Measurements from ENCODE around the gene MICAL3. TPM values are rescaled to one million over a fixed set of nuclear protein-coding genes. Genes with fewer than 3 reads are reported as not detected.

Gene MICAL3
- total RNA-seq, 4 donors from 2014 or later, result 6.0 to 9.8 (median 8.1) TPM

DNA sequence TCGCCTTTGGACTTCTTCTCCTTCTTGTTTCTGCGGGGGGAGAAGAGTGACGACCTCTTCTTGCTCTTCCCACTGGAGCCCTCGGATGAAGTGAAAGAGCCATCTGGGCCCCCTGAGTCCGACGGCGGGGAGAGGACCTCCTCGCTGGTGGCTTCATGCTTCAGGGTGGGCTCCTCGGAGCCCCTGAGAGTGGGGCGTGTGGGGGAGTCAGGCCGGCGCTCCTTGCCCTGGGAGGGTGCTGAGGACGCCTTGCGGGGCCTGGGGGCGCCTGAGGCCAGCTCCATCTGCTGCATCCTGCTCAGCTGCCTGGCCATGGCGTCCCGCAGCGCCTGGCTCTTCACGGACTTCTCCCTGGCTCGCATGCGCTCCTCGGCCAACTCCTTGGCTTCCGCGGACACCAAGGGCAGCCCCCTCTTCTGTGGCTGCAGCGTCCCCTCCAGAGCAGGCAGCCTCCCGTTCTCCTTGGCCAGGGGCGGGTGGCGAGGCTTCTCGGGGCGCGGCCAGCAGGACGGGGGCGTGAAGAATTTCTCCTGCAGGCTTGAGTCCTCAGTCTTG lies 206.8 kb downstream of the MICAL3 start:
- no peak for TF ChIP-seq POLR2A (IDR thresholded peaks at IDR 0.05)
- no peak for DNase-seq
- Histone ChIP-seq H3K36me3 (peaks cover 0 to 40% of the 10 kb centered on the region in 2 donors), H3K9me3 (no peaks in the 10 kb centered on the region), H3K4me3 (no peak overlapping the region), H3K27ac (no peak overlapping the region), H3K4me1 (no peaks in the 10 kb centered on the region), H3K27me3 (no peaks in the 10 kb centered on the region)
- intact Hi-C loops (cut with DNase I; ENCODE audit: low total_unique reads) (no loop called here), in situ Hi-C loops (cut with MboI; ENCODE audit: low sequenced_read_pairs in 4 of 4) (no loop called here)
- no peak for ATAC-seq

DNA sequence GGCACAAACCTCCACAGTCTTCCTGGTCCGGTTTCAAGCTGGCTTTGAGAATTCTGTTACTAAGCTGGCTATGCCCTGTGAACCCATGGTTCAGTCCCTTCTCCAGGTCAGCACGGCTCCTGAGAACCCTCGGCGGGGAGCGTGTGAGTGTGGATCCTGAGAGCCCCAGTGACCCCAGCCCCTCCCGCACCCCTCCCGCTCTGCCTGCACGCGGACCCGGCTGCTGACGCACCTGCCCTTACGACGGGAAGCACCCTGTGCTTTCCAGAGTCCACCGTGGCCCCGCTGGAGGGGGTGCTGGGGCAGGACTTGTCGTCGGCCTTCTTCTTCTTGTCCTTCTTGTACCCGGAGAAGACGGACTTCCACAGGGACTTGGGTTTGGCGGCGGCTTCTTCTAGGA lies 207.3 kb downstream of the MICAL3 start:
- H3K27ac ChIP-seq, result no peak overlapping the region
- DNase-seq, result no peak
- no peaks in the 10 kb centered on the region for H3K9me3 ChIP-seq
- ATAC-seq, result no peak
- H3K4me3 ChIP-seq, result no peak overlapping the region
- H3K27me3 ChIP-seq, result no peaks in the 10 kb centered on the region
- H3K36me3 ChIP-seq, result peaks cover 0 to 40% of the 10 kb centered on the region in 2 donors
- in situ Hi-C loops (cut with MboI; ENCODE audit: low sequenced_read_pairs in 4 of 4) (no loop called here), intact Hi-C loops (cut with DNase I; ENCODE audit: low total_unique reads) (no loop called here)
- TF ChIP-seq, protein P1, sequence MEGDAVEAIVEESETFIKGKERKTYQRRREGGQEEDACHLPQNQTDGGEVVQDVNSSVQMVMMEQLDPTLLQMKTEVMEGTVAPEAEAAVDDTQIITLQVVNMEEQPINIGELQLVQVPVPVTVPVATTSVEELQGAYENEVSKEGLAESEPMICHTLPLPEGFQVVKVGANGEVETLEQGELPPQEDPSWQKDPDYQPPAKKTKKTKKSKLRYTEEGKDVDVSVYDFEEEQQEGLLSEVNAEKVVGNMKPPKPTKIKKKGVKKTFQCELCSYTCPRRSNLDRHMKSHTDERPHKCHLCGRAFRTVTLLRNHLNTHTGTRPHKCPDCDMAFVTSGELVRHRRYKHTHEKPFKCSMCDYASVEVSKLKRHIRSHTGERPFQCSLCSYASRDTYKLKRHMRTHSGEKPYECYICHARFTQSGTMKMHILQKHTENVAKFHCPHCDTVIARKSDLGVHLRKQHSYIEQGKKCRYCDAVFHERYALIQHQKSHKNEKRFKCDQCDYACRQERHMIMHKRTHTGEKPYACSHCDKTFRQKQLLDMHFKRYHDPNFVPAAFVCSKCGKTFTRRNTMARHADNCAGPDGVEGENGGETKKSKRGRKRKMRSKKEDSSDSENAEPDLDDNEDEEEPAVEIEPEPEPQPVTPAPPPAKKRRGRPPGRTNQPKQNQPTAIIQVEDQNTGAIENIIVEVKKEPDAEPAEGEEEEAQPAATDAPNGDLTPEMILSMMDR (IDR thresholded peaks at IDR 0.05 in 4 of 5, conservative IDR thresholded peaks at IDR 0.05 in 1 of 5), result no peak
- no peak for TF ChIP-seq POLR2A (IDR thresholded peaks at IDR 0.05)
- no peaks in the 10 kb centered on the region for H3K4me1 ChIP-seq

DNA sequence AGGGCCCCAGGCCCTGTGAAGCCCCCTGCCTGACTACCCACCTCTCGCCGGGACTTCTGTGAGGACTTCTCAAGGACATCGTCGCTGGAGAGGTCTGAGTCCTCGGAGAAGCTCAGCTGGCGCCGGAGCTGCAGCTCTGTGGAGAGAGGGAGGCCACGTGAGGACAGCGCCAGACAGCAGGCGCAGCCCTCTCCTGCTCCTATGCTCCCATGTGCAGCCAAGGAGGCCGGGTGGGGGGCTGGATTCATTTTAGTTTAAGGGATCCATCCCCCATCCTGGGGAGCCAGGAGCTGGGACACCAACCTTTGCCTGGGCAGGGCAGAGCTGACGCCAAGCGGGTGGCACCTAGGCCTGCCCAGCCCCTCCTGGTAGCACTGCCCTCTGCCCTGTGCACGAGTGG lies 207.7 kb downstream of the MICAL3 start:
- Histone ChIP-seq H3K9me3 (no peaks in the 10 kb centered on the region), H3K36me3 (peaks cover 0 to 40% of the 10 kb centered on the region in 2 donors), H3K27ac (no peak overlapping the region), H3K27me3 (no peaks in the 10 kb centered on the region), H3K4me3 (no peak overlapping the region), H3K4me1 (no peaks in the 10 kb centered on the region)
- in situ Hi-C loops (cut with MboI; ENCODE audit: low sequenced_read_pairs in 4 of 4), result no loop called here
- DNase-seq, result no peak
- ATAC-seq, result no peak
- intact Hi-C loops (cut with DNase I; ENCODE audit: low total_unique reads), result no loop called here
- TF ChIP-seq POLR2A (IDR thresholded peaks at IDR 0.05), result no peak
- TF ChIP-seq, protein P1 (IDR thresholded peaks at IDR 0.05 in 4 of 5, conservative IDR thresholded peaks at IDR 0.05 in 1 of 5), result no peak

DNA sequence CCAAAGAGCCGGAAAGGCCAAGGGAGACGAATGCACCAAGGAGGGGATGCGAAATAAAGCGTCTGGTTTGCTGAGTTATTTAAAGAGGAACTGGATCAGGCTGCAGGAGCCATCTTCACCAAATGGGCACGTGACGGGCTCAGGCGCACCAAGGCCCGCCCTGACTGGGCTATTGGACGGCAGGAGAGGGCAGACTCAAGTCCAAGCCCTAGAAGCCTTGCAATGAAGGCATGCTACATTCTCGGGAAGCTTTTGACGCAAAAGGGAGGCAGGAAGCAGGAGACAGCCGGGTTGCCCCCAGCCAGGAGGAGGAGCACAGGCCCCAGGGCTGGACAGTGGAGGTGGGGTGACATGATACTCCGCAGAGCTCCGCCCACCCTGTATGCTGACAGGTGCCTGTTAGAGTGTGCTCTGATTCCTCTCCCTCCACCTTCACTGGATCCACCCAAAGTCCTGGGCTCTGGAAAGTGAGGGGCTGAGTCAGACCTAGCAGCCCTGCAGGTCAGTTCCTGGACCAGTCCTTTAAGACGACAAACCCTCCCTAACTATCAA lies 208.6 kb downstream of the MICAL3 start:
- DNase-seq (no peak), ATAC-seq (no peak)
- Histone ChIP-seq H3K36me3 (peaks cover 0 to 36% of the 10 kb centered on the region in 2 donors), H3K27ac (no peak overlapping the region), H3K4me3 (no peak overlapping the region), H3K9me3 (no peaks in the 10 kb centered on the region), H3K27me3 (no peaks in the 10 kb centered on the region), H3K4me1 (no peaks in the 10 kb centered on the region)
- in situ Hi-C loops (cut with MboI; ENCODE audit: low sequenced_read_pairs in 4 of 4), result no loop called here
- TF ChIP-seq POLR2A (IDR thresholded peaks at IDR 0.05), result no peak
- TF ChIP-seq, protein P1 (IDR thresholded peaks at IDR 0.05 in 4 of 5, conservative IDR thresholded peaks at IDR 0.05 in 1 of 5), result no peak
- intact Hi-C loops (cut with DNase I; ENCODE audit: low total_unique reads), result no loop called here

DNA sequence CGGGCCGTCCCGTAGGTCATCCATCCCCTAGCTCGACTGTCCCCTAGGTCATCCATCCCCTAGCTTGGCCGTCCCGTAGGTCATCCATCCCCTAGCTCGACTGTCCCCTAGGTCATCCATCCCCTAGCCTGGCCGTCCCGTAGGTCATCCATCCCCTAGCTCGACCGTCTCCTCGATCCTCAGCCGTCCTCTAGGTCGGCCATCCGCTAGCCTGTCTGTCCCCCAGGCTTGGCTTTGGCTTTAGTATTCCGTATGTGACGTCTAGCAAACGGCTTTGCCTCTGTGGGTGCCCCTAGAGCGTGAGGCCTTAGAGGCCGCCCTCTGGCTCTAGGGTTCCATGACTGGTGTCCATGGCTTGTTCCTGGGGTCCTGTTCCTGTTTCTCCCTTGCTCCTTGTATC lies 209.5 kb downstream of the MICAL3 start:
- Histone ChIP-seq H3K9me3 (no peaks in the 10 kb centered on the region), H3K36me3 (peaks cover 0 to 42% of the 10 kb centered on the region in 2 donors), H3K4me1 (no peaks in the 10 kb centered on the region), H3K4me3 (no peak overlapping the region), H3K27me3 (no peaks in the 10 kb centered on the region), H3K27ac (no peak overlapping the region)
- in situ Hi-C loops (cut with MboI; ENCODE audit: low sequenced_read_pairs in 4 of 4), result no loop called here
- DNase-seq (no peak), ATAC-seq (no peak)
- TF ChIP-seq POLR2A (IDR thresholded peaks at IDR 0.05), result no peak
- intact Hi-C loops (cut with DNase I; ENCODE audit: low total_unique reads), result no loop called here

DNA sequence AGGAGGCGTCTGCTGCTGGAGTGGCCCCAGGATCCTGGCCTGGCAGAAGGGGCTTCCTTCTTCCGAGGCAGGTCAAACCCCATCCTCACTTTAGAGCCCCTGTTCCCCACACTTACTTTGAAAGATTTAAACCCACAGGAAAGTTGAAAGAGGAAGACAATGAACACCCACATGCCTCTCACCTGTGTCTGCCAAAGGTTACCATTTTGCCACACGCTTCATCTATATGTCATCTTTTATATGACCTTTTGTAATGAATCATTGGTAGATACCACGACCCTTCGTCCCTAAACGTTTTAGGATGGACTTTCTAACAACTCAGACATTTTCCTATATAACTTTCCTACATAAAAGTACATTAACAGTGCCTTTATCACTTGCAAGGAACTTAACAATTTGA lies 210.3 kb downstream of the MICAL3 start:
- in situ Hi-C loops (cut with MboI; ENCODE audit: low sequenced_read_pairs in 4 of 4), result no loop called here
- H3K27ac ChIP-seq, result no peak overlapping the region
- no peak for TF ChIP-seq POLR2A (IDR thresholded peaks at IDR 0.05)
- TF ChIP-seq, protein P1 (IDR thresholded peaks at IDR 0.05 in 4 of 5, conservative IDR thresholded peaks at IDR 0.05 in 1 of 5), result no peak
- intact Hi-C loops (cut with DNase I; ENCODE audit: low total_unique reads), result no loop called here
- H3K27me3 ChIP-seq, result no peaks in the 10 kb centered on the region
- H3K9me3 ChIP-seq, result no peaks in the 10 kb centered on the region
- no peak overlapping the region for H3K4me3 ChIP-seq
- DNase-seq (no peak), ATAC-seq (no peak)
- peaks cover 0 to 42% of the 10 kb centered on the region in 2 donors for H3K36me3 ChIP-seq
- H3K4me1 ChIP-seq, result no peaks in the 10 kb centered on the region
